ENCODE measurements around the gene MED25.

- TF ChIP-seq, protein P1, sequence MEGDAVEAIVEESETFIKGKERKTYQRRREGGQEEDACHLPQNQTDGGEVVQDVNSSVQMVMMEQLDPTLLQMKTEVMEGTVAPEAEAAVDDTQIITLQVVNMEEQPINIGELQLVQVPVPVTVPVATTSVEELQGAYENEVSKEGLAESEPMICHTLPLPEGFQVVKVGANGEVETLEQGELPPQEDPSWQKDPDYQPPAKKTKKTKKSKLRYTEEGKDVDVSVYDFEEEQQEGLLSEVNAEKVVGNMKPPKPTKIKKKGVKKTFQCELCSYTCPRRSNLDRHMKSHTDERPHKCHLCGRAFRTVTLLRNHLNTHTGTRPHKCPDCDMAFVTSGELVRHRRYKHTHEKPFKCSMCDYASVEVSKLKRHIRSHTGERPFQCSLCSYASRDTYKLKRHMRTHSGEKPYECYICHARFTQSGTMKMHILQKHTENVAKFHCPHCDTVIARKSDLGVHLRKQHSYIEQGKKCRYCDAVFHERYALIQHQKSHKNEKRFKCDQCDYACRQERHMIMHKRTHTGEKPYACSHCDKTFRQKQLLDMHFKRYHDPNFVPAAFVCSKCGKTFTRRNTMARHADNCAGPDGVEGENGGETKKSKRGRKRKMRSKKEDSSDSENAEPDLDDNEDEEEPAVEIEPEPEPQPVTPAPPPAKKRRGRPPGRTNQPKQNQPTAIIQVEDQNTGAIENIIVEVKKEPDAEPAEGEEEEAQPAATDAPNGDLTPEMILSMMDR (IDR thresholded peaks at IDR 0.05; ENCODE audit: insufficient read depth, low read depth, low read length) = no peak
- TF ChIP-seq EZH2 (IDR thresholded peaks at IDR 0.05; ENCODE audit: insufficient read depth, low read length) = no peak
These were observed 39.2 kb downstream of the MED25 start for GRCh38 chr19:49857061-49857837.
